Liver (tissue), 9 donors: ENCODE data around the gene EXOC5. TPM values are rescaled to one million over a fixed set of nuclear protein-coding genes. Genes with fewer than 3 reads are reported as not detected.

Source experiments
- DNase-seq: peaks from one replicate; pipeline ENCODE4 v3.0.0-alpha.2; 2017; ENCODE audit warnings: low spot score
- H3K27ac ChIP-seq, 2 donors: one replicate each; pipeline ENCODE4 v1.7.0; 2013; ENCODE audit warnings: inconsistent platforms in 2 of 2, low read length in 2 of 2, control low read depth in 1 of 2, low read depth in 1 of 2, mild to moderate bottlenecking in 1 of 2
- H3K27me3 ChIP-seq, 4 donors: one replicate each; pipeline versions ENCODE4 v1.6.1 to v1.7.0; 2013; ENCODE audit warnings: low read length in 3 of 4, inconsistent platforms in 1 of 4, mild to moderate bottlenecking in 1 of 4, moderate library complexity in 1 of 4; ENCODE audit not compliant: control insufficient read depth in 4 of 4, insufficient read depth in 4 of 4
- H3K36me3 ChIP-seq, 4 donors: one replicate each; pipeline versions ENCODE4 v1.6.1 to v1.7.0; 2013; ENCODE audit warnings: low read length in 3 of 4, mild to moderate bottlenecking in 3 of 4, low read depth in 1 of 4, moderate library complexity in 1 of 4; ENCODE audit not compliant: control insufficient read depth in 4 of 4, insufficient read depth in 3 of 4
- H3K4me1 ChIP-seq, 4 donors: one replicate each; pipeline versions ENCODE4 v1.6.1 to v1.7.0; 2013; ENCODE audit warnings: low read length in 3 of 4, mild to moderate bottlenecking in 3 of 4, moderate library complexity in 1 of 4; ENCODE audit not compliant: control insufficient read depth in 4 of 4, insufficient read depth in 4 of 4
- H3K4me3 ChIP-seq, 3 donors: one replicate each; pipeline versions ENCODE4 v1.6.1 to v1.7.0; 2013; ENCODE audit warnings: low read length in 3 of 3, control low read depth in 1 of 3, low read depth in 1 of 3, mild to moderate bottlenecking in 1 of 3
- H3K9ac ChIP-seq, 2 donors: one replicate each; pipeline ENCODE4 v1.7.0; 2013; ENCODE audit warnings: low read length in 2 of 2, mild to moderate bottlenecking in 2 of 2, moderate library complexity in 2 of 2, control low read depth in 1 of 2, low read depth in 1 of 2
- H3K9me3 ChIP-seq, 4 donors: one replicate each; pipeline versions ENCODE4 v1.6.1 to v1.7.0; 2013; ENCODE audit warnings: low read length in 3 of 4; ENCODE audit not compliant: control insufficient read depth in 4 of 4
- ATF3 ChIP-seq: IDR thresholded peaks from 2 replicates; pipeline ENCODE4 v1.6.1; 2016; ENCODE audit warnings: antibody characterized with exemption
- EGR1 ChIP-seq, 2 donors: IDR thresholded peaks; 2 replicates each; pipeline ENCODE4 v1.6.1; 2016 to 2018; ENCODE audit warnings: antibody characterized with exemption in 2 of 2, low read depth in 2 of 2
- FOXA1 ChIP-seq: IDR thresholded peaks from 2 replicates; pipeline ENCODE4 v1.6.1; 2016; ENCODE audit warnings: antibody characterized with exemption
- FOXA2 ChIP-seq: IDR thresholded peaks from 2 replicates; pipeline ENCODE4 v1.6.1; 2016; ENCODE audit warnings: antibody characterized with exemption
- GABPA ChIP-seq, 2 donors: IDR thresholded peaks in 1 of 2; conservative IDR thresholded peaks in 1 of 2; 2 replicates each; pipeline ENCODE4 v1.6.1; 2016; ENCODE audit warnings: antibody characterized with exemption in 2 of 2, mild to moderate bottlenecking in 1 of 2, moderate library complexity in 1 of 2
- HNF4A ChIP-seq, 2 donors: conservative IDR thresholded peaks; 2 replicates each; pipeline ENCODE4 v1.6.1; 2016; ENCODE audit warnings: antibody characterized with exemption in 2 of 2, mild to moderate bottlenecking in 2 of 2
- HNF4G ChIP-seq: IDR thresholded peaks from 2 replicates; pipeline ENCODE4 v1.6.1; 2016; ENCODE audit warnings: antibody characterized with exemption
- JUND ChIP-seq, 2 donors: IDR thresholded peaks; 2 replicates each; pipeline ENCODE4 v1.6.1; 2016; ENCODE audit warnings: antibody characterized with exemption in 2 of 2
- NR2F2 ChIP-seq: IDR thresholded peaks from 2 replicates; pipeline ENCODE4 v1.6.1; 2016; ENCODE audit warnings: antibody characterized with exemption
- RAD21 ChIP-seq, 2 donors: IDR thresholded peaks; 2 replicates each; pipeline ENCODE4 v1.6.1; 2016; ENCODE audit warnings: antibody characterized with exemption in 2 of 2, mild to moderate bottlenecking in 2 of 2
- RXRA ChIP-seq, 2 donors: IDR thresholded peaks; 2 replicates each; pipeline ENCODE4 v1.6.1; 2017 to 2018; ENCODE audit warnings: antibody characterized with exemption in 2 of 2, mild to moderate bottlenecking in 1 of 2
- SP1 ChIP-seq: IDR thresholded peaks from 2 replicates; pipeline ENCODE4 v1.6.1; 2018; ENCODE audit warnings: antibody characterized with exemption, mild to moderate bottlenecking
- TAF1 ChIP-seq: conservative IDR thresholded peaks from 2 replicates; pipeline ENCODE4 v1.6.1; 2016; ENCODE audit warnings: antibody characterized with exemption, mild to moderate bottlenecking
- YY1 ChIP-seq: IDR thresholded peaks from 2 replicates; pipeline ENCODE4 v1.6.1; 2016; ENCODE audit warnings: antibody characterized with exemption, mild to moderate bottlenecking
- ZBTB33 ChIP-seq: IDR thresholded peaks from 2 replicates; pipeline ENCODE4 v1.6.1; 2016; ENCODE audit warnings: antibody characterized with exemption
- WGBS: extraction: QIAGEN DNeasy Blood & Tissue Kit; methylation state at CpG from one replicate; pipeline ENCODE4 v1.1.7; 2013; 5-methylcytosine and 5-hydroxymethylcytosine counted together
- polyA plus RNA-seq, 2 donors: library from polyadenylated mRNA; stranded (reverse) in 1 of 2; unstranded in 1 of 2; fragments of 200-250 nt in 1 of 2; fragments of >200 nt in 1 of 2; fragmentation: Nextera tagmentation in 1 of 2; extraction: Ambion mirVana in 1 of 2; gene quantifications; one replicate each; pipeline versions ENCODE4 v1.2.1 to v1.2.3, GENCODE V29; 2013 to 2015
- total RNA-seq, 2 donors: library from RNA; depleted of rRNA; stranded (reverse); fragments of >200 nt; gene quantifications; one replicate each; pipeline ENCODE4 v1.2.3, GENCODE V29; 2014
- TF ChIP-seq, protein P1 (sequence below): IDR thresholded peaks from 2 replicates; pipeline ENCODE4 v1.6.1; 2016; ENCODE audit warnings: antibody characterized with exemption
- TF ChIP-seq, protein P2 (sequence below): fragments of 150-350 bp; IDR thresholded peaks from 2 replicates; pipeline ENCODE4 v1.5.1; 2017; ENCODE audit warnings: improper control_type of control experiment, low read depth, low read length; ENCODE audit not compliant: missing input control
- TF ChIP-seq, protein P3 (sequence below): IDR thresholded peaks from 2 replicates; pipeline ENCODE4 v1.6.1; 2016; ENCODE audit warnings: antibody characterized with exemption, mild to moderate bottlenecking
- donor health status: healthy.
- donor health status: healthy.
- donor health status: healthy.
- donor health status: healthy.
- donor health status: healthy.

EXOC5 gene
- total and polyA plus RNA-seq, 4 donors, result 7.9 to 28.9 (median 20.8) TPM

- Histone ChIP-seq H3K4me1 (no peaks in the 10 kb centered on the region), H3K27me3 (no peaks in the 10 kb centered on the region), H3K27ac (no peak overlapping the region), H3K4me3 (no peak overlapping the region), H3K36me3 (peaks cover 3 to 24% (median 19%) of the 10 kb centered on the region in 4 donors), H3K9me3 (no peaks in the 10 kb centered on the region), H3K9ac (no peak overlapping the region)
- WGBS, result 87% methylated on average over 2 of the region's 2 CpGs
- TF ChIP-seq, protein P1, sequence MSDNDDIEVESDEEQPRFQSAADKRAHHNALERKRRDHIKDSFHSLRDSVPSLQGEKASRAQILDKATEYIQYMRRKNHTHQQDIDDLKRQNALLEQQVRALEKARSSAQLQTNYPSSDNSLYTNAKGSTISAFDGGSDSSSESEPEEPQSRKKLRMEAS, result no peak
- no peak for TF ChIP-seq RXRA (IDR thresholded peaks at IDR 0.05)
- no peak for TF ChIP-seq RAD21 (IDR thresholded peaks at IDR 0.05)
- no peak for TF ChIP-seq FOXA2
- no peak for TF ChIP-seq EGR1 (IDR thresholded peaks at IDR 0.05; ENCODE audit: low read depth in 2 of 2)
- no peak for TF ChIP-seq YY1
- no peak for TF ChIP-seq HNF4G
- no peak for TF ChIP-seq FOXA1
- DNase-seq, result no peak
Measured at GRCh38 chr14:57227083-57227482, 41.6 kb downstream of the EXOC5 start.

GRCh38 chr14:57221931-57222330 is 46.8 kb downstream of the EXOC5 start:
- peaks cover 0 to 20% (median 11%) of the 10 kb centered on the region in 4 donors for H3K36me3 ChIP-seq

More at GRCh38 chr14:57221931-57222330, 46.8 kb downstream of the EXOC5 start:
- Histone ChIP-seq H3K4me1 (no peaks in the 10 kb centered on the region), H3K9ac (no peak overlapping the region), H3K4me3 (no peak overlapping the region), H3K9me3 (no peaks in the 10 kb centered on the region), H3K27ac (no peak overlapping the region), H3K27me3 (no peaks in the 10 kb centered on the region)
- TF ChIP-seq EGR1 (IDR thresholded peaks at IDR 0.05; ENCODE audit: low read depth in 2 of 2), result no peak
- no peak for TF ChIP-seq HNF4A (conservative IDR thresholded peaks at IDR 0.05)
- TF ChIP-seq SP1, result no peak
- no peak for TF ChIP-seq TAF1
- no peak for TF ChIP-seq ZBTB33
- TF ChIP-seq YY1, result no peak
- TF ChIP-seq, protein P2, sequence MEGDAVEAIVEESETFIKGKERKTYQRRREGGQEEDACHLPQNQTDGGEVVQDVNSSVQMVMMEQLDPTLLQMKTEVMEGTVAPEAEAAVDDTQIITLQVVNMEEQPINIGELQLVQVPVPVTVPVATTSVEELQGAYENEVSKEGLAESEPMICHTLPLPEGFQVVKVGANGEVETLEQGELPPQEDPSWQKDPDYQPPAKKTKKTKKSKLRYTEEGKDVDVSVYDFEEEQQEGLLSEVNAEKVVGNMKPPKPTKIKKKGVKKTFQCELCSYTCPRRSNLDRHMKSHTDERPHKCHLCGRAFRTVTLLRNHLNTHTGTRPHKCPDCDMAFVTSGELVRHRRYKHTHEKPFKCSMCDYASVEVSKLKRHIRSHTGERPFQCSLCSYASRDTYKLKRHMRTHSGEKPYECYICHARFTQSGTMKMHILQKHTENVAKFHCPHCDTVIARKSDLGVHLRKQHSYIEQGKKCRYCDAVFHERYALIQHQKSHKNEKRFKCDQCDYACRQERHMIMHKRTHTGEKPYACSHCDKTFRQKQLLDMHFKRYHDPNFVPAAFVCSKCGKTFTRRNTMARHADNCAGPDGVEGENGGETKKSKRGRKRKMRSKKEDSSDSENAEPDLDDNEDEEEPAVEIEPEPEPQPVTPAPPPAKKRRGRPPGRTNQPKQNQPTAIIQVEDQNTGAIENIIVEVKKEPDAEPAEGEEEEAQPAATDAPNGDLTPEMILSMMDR, result no peak
- TF ChIP-seq, protein P3, sequence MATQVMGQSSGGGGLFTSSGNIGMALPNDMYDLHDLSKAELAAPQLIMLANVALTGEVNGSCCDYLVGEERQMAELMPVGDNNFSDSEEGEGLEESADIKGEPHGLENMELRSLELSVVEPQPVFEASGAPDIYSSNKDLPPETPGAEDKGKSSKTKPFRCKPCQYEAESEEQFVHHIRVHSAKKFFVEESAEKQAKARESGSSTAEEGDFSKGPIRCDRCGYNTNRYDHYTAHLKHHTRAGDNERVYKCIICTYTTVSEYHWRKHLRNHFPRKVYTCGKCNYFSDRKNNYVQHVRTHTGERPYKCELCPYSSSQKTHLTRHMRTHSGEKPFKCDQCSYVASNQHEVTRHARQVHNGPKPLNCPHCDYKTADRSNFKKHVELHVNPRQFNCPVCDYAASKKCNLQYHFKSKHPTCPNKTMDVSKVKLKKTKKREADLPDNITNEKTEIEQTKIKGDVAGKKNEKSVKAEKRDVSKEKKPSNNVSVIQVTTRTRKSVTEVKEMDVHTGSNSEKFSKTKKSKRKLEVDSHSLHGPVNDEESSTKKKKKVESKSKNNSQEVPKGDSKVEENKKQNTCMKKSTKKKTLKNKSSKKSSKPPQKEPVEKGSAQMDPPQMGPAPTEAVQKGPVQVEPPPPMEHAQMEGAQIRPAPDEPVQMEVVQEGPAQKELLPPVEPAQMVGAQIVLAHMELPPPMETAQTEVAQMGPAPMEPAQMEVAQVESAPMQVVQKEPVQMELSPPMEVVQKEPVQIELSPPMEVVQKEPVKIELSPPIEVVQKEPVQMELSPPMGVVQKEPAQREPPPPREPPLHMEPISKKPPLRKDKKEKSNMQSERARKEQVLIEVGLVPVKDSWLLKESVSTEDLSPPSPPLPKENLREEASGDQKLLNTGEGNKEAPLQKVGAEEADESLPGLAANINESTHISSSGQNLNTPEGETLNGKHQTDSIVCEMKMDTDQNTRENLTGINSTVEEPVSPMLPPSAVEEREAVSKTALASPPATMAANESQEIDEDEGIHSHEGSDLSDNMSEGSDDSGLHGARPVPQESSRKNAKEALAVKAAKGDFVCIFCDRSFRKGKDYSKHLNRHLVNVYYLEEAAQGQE, result no peak
- no peak for TF ChIP-seq RXRA (IDR thresholded peaks at IDR 0.05)
- no peak for TF ChIP-seq GABPA (IDR thresholded peaks at IDR 0.05 in 1 of 2, conservative IDR thresholded peaks at IDR 0.05 in 1 of 2)
- TF ChIP-seq FOXA2, result no peak
- no peak for TF ChIP-seq FOXA1
- TF ChIP-seq RAD21 (IDR thresholded peaks at IDR 0.05), result no peak
- no peak for TF ChIP-seq ATF3
- TF ChIP-seq, protein P1, result no peak
- TF ChIP-seq NR2F2, result no peak
- no peak for TF ChIP-seq HNF4G
- no peak for TF ChIP-seq JUND (IDR thresholded peaks at IDR 0.05)
- no peak for DNase-seq
- WGBS, result 98% methylated on average over 3 of the region's 3 CpGs
